H1 (cell line): ENCODE data around the gene KRT7. TPM values are rescaled to one million over a fixed set of nuclear protein-coding genes. Genes with fewer than 3 reads are reported as not detected.

Experiments
- BACH1 ChIP-seq: IDR thresholded peaks from 2 replicates; pipeline ENCODE4 v1.6.1; 2012; ENCODE audit warnings: low read length, improper control_type of control experiment
- BCL11A ChIP-seq, 2 experiments: IDR thresholded peaks; one replicate each; pipeline ENCODE4 v1.6.1; 2011; ENCODE audit warnings: low read depth in 2 of 2, low read length in 2 of 2, mild to moderate bottlenecking in 2 of 2
- CHD7 ChIP-seq: fragments of 300-600 bp; sonication (generic); IDR thresholded peaks from 2 replicates; pipeline ENCODE4 v1.7.1; 2012; ENCODE audit warnings: low read length, moderate library complexity, mild to moderate bottlenecking, inconsistent platforms; ENCODE audit not compliant: insufficient replicate concordance
- GTF2F1 ChIP-seq: IDR thresholded peaks from 2 replicates; pipeline ENCODE4 v1.6.1; 2012; ENCODE audit warnings: low read depth, low read length, improper control_type of control experiment, borderline replicate concordance
- HDAC2 ChIP-seq, 2 experiments: fragments of 300-600 bp in 1 of 2; sonication (generic) in 1 of 2; IDR thresholded peaks; 2 replicates each; pipeline ENCODE4 v1.6.1; 2011 to 2012; ENCODE audit warnings: low read depth in 2 of 2, low read length in 2 of 2, mild to moderate bottlenecking in 2 of 2, moderate library complexity in 2 of 2, borderline replicate concordance in 1 of 2, inconsistent platforms in 1 of 2
- POLR2A ChIP-seq, 2 experiments: IDR thresholded peaks; 1 replicate in 1 of 2; 2 replicates in 1 of 2; pipeline ENCODE4 v1.6.1; 2011; ENCODE audit warnings: low read depth in 2 of 2, low read length in 2 of 2, mild to moderate bottlenecking in 2 of 2; ENCODE audit errors: control extremely low read depth in 1 of 2
- POU5F1 ChIP-seq: IDR thresholded peaks from 2 replicates; pipeline ENCODE4 v1.6.1; 2011; ENCODE audit warnings: low read depth, mild to moderate bottlenecking, low read length, moderate library complexity
- RXRA ChIP-seq: IDR thresholded peaks from 2 replicates; pipeline ENCODE4 v1.6.1; 2011; ENCODE audit warnings: low read depth, mild to moderate bottlenecking, low read length, moderate library complexity; ENCODE audit not compliant: insufficient read depth
- SAP30 ChIP-seq: fragments of 300-600 bp; sonication (generic); IDR thresholded peaks from 2 replicates; pipeline ENCODE4 v1.7.1; 2012; ENCODE audit warnings: low read length, moderate library complexity, mild to moderate bottlenecking, inconsistent platforms; ENCODE audit not compliant: insufficient read depth, insufficient replicate concordance
- TBP ChIP-seq: IDR thresholded peaks from 2 replicates; pipeline ENCODE4 v1.6.1; 2011; ENCODE audit warnings: low read depth, low read length, improper control_type of control experiment
- YY1 ChIP-seq: IDR thresholded peaks from 2 replicates; pipeline ENCODE4 v1.6.1; 2011; ENCODE audit warnings: low read depth, mild to moderate bottlenecking, low read length
- ZNF274 ChIP-seq: IDR thresholded peaks from 2 replicates; pipeline ENCODE4 v1.7.0; 2012; ENCODE audit warnings: low read length, borderline replicate concordance; ENCODE audit errors: extremely low read depth
- polyA plus RNA-seq, 7 experiments: library from polyadenylated mRNA; depleted of rRNA in 3 of 7; stranded (reverse) in 5 of 7; unstranded in 2 of 7; fragments of >200 nt in 5 of 7; fragments of 200-250 nt in 2 of 7; gene quantifications; 1 replicate in 5 of 7; 2 replicates in 1 of 7; 4 replicates in 1 of 7; pipeline versions ENCODE4 v1.2.1 to v1.2.3, GENCODE V29; 2011 to 2013; ENCODE audit warnings: missing spikeins in 2 of 7, mixed read lengths in 2 of 7
- total RNA-seq: library from RNA; stranded (reverse); fragmentation: NEBNext Ultra II Directional; extraction: Animal tissue kit (Norgen Biotek cat#: 25700); gene quantifications from 2 replicates; pipeline ENCODE4 v1.2.1, GENCODE V29; 2021

The KRT7 gene
- total and polyA plus RNA-seq, 2 of the 8 experiments (the other 6 are each of a cell fraction or from before 2014, with no cell fraction given): 13.2 to 19.0 TPM

GRCh38 chr12:52221912-52222457, 11.1 kb upstream of the KRT7 start (continued):
- TF ChIP-seq YY1: no peak
- no peak for TF ChIP-seq CHD7
- TF ChIP-seq GTF2F1: no peak
- no peak for TF ChIP-seq TBP
- no peak for TF ChIP-seq ZNF274
- no peak for TF ChIP-seq POU5F1
- no peak for TF ChIP-seq RXRA
- TF ChIP-seq BCL11A (IDR thresholded peaks at IDR 0.05; ENCODE audit: low read depth in 2 of 2, low read length in 2 of 2): no peak
- TF ChIP-seq SAP30: no peak
- peak; percentile 75; the same call in 1 of the 2 replicates for TF ChIP-seq BACH1
- no peak for TF ChIP-seq POLR2A (IDR thresholded peaks at IDR 0.05; ENCODE audit: control extremely low read depth in 1 of 2, low read depth in 2 of 2, low read length in 2 of 2)
- no peak for TF ChIP-seq HDAC2 (IDR thresholded peaks at IDR 0.05; ENCODE audit: borderline replicate concordance in 1 of 2, low read depth in 2 of 2, low read length in 2 of 2)
